SIG-M5 (cell line): Measurements from ENCODE around the gene CCDC83.
"Not testable (repeated sequence)": the region's sequence is repeated elsewhere in the genome, so short reads cannot be mapped to it uniquely, and the experiment has no call there.

Experiments
- DNase-seq: peaks from one replicate; lab custom pipeline; 2025; lab: John Stamatoyannopoulos, UW

Gene CCDC83

DNA sequence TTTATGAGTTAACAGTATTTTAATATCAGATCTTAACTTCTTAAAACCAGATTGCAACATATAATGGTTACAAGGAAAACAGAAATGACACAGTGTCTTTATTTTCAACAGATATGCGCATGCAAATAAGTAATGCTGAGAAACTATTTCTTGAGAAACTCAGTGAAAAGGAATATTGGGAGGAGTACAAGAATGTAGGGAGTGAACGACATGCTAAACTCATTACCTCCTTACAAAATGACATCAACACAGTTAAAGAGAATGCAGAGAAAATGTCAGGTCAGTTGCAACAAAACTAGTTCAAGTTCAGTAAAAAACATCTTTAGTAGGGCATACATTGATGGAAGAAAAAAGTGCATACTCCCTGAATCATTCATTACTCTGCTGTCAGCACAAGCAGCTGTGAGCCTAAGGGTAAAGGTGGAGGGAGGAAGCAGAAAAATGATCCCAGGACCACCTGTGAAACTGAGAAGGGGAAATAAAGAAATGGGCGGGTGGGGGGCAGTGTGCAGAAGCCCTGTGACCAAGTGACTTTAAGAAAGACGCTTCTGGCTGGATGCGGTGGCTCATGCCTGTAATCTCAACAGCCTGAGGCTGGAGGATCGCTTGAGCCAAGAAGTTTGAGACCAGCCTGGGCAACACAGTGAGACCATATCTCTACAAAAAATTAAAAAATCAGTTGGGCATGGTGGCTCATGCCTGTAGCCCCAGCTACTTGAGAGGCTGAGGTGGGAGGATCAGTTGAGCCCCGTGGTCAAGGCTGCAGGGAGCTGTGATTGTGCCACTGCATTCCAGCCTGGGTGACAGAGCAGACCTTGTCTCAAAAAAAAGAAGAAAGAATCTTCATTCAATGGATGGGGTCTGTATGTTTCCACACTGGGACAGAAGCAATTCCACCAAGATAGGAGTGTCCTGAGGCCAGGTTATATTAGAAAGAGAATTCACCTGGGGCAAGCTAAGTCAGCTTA, 31.2 kb downstream of the CCDC83 start:
- no peak for DNase-seq

DNA sequence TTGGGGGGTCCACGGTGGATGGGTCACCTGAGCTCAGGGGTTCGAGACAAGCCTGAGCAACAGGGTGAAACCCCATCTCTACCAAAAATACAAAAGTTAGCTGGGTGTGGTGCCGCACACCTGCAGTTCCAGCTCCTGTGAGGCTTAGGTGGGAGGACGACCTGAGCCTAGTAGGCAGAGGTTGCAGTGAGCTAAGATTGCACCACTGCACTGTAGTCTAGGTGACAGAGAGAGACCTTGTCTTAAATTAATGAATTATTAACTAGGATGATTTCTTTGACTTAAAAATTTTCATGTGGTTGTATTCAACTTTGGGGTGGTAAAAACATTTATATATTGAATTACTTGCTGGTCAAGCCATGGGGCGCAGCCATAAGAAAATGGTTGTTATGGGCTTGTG, 33.9 kb downstream of the CCDC83 start:
- DNase-seq, result no peak

DNA sequence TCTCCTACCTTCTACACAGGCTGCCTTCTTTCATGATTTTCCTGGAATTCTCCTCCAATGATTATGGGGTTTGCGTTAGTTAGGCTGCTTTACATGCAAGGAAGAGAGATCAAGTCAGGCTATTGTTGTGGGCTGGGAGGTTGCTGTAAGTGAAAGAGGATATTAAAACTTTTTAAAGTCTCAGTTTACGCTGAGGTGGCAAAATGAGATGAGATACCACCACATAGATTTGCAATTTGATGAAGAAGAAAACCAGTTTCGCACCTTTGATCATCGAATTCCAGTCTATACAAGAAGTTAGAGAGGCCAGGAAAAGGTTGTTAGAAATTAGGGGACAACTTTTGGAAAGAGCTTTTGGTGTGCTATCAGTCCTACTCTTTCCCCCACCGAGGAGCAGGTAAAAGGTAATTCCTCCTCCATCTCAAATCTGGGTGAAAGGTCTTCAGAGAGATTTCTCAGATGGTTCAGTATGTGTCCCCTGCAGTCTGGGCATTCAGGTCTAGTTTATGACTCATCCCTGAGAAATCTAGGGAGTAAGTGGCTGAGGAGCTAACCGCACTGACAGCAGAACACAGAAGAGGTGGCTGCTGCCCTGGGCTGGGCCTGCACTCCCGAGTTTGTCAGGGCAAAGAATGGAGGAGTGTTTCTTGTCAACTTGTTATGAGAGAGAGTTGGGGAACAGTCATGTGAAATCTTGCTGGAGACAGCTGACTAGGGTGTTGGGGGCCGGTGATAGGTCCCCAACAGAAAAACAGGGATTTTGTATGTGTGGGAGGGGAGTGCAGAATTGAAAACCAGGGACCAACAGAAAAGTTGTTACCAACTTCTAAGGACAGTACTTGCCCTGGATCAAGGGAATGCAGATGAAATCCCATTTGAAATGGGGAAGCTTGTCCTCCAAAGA, 34.7 kb downstream of the CCDC83 start:
- DNase-seq, result no peak

- no peak for DNase-seq
Measured at GRCh38 chr11:85893395-85893794, 38.2 kb downstream of the CCDC83 start.

DNA sequence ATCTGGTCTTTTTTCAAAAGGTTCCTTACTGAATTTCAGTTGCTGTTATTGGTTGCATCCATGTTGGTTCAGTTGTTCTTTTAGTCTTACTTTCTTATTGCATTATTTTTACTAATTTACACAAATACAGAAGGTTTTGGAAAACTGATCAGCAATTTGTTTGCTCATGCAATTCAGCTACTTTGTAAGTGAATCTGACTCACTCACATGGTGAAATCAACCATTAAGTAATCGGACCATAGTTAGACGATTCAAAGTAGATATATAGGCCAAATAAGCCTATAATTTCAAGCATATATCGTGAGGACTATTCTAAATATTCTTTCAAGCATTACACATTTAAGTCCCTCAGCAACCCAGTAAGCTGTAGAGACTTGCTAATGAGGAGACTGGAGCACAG, 41.7 kb downstream of the CCDC83 start:
- DNase-seq, result no peak

DNA sequence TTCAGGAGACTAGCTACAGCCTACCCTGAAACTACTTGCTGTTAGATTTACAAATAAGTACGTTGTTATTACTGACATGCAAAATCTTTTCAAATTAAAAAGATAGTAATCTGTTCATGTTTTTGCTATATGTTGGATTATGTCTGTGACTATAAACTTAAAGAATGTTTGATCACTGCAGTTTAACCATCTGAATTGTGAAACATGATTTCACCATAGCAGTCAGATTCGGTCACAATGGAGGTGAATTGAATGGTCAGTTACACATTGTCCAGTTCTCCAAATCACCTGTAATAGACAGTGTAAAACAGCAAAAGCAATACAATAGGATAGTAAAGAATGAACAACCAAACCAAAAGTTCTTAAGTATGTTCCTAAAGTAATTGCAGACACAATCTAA, 43.3 kb downstream of the CCDC83 start:
- no peak for DNase-seq

DNA sequence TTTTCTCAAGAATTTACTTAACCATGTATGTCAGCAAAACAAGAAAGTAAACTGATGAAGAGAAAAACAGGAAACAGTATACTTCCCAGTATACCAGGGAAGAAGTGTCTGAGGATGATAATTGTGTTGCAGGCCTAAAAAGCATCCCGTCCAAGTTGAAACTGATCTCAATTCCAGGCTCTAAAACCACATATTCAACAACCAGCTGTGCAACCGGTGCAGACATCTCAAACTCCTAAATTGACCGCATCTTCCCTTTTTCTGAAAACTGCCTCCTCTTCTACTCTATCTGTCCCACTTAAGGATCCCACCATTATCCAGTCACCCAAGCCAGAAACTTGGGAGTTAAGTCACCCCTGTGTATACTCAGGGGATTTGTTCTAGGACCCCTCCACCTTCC, 47.2 kb downstream of the CCDC83 start:
- no peak for DNase-seq

DNA sequence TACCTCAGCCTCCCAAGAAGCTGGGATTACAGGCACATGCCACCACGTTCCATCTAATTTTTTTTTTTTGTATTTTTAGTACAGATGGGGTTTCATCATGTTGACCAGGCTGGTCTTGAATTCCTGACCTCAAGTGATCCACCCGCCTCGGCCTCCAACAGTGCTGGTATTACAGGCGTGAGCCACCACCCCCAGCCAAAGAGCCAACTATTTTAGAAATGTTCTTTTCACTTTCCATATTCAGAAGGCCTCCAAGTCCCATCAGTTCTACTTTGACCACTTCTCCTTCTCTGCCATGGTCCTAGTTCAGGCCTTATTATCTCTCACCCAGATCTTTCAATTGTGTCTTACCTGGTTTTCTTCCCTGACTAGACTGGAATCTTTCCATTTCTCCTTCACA, 48.2 kb downstream of the CCDC83 start:
- no peak for DNase-seq

GRCh38 chr11:85903811-85904210, 48.6 kb downstream of the CCDC83 start:
- DNase-seq, result no peak

GRCh38 chr11:85912414-85912813, 57.2 kb downstream of the CCDC83 start:
- DNase-seq, result no peak

DNA sequence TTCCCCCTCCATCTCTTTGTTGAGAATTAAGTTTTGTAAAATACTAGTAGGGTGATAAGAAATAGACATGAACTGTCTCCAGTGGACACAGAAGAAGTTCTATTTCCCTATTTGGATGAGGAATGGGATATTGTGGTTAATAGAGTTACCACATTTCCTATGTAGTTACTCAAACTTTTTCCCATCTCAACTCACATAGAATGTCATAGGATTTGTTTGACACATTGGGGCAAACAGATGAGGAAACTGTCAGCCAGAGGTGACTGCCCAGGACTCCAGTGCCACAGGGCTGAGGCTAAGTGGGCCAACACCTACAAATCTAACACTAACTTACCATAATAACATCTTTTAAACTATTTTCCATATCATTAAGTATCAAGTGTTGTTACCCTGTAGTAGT, 58.3 kb downstream of the CCDC83 start:
- no peak for DNase-seq

DNA sequence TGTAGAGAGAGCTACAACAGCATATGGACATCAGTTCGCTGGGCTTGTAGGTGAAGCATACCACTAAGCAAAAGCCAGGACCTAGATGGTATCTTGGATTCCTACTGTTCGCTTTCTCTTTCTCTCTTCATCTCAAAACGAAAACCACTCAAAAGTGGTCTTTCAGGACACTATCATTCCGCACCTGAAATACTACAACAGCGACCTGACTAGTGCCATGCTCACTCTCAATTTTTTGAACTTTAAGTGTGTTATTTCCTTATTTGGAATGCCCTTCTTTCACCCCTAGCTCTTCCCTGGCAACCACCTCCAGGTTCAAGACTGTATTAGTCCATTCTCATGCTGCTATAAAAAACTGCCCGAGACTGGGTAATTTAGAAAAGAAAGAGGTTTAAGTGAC, 59.2 kb downstream of the CCDC83 start:
- DNase-seq, result no peak

GRCh38 chr11:85918910-85919794, 64.0 kb downstream of the CCDC83 start:
- DNase-seq, result no peak

- DNase-seq, result no peak
Measured at GRCh38 chr11:85922367-85922766, 67.2 kb downstream of the CCDC83 start.

DNA sequence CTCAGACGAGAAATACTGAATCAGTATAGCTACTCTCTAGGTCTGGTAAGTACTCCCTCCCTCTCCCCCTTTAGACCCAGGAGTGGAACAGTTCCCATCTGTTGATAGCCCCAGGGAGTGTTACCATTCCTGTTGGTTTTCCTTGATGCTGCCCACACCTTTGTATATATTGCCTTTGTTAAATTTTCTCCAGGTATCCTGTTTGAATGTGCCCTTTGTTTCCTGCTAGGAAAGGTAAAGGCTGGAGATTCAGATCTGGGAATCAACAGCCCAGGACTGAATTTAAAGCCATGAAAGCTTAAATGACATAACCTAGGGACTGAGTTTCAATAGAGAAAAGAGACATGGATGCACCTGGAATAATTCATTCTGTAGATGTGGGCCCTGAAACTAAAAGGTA, 68.3 kb downstream of the CCDC83 start:
- DNase-seq, result no peak

- not testable (repeated sequence) for DNase-seq
Measured at GRCh38 chr11:85926653-85927214, 71.6 kb downstream of the CCDC83 start.

DNA sequence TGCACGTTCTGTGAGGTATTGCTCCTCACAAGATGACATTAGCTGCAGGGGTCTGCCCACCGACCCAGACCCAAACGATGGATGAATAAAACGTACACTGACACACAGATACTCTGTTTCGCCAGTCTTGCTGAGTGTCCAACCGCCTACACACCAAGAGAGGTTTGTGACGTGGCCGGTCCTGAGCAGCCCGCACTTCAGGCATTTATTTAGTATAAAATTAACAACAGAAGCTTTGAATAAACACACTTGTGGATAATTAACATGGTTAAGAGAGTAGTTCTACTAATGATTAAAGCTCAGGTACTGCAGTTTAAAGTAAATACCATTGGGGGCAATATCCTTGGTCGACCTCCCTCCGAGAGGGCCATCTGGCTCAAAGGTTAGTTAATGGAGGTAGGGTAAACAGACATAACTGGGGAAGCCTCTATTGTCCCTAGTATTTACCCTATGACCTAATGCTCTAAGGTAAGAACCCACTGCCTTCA, 75.7 kb downstream of the CCDC83 start:
- DNase-seq, result no peak

GRCh38 chr11:85934596-85935169, 79.5 kb downstream of the CCDC83 start:
- no peak for DNase-seq

DNA sequence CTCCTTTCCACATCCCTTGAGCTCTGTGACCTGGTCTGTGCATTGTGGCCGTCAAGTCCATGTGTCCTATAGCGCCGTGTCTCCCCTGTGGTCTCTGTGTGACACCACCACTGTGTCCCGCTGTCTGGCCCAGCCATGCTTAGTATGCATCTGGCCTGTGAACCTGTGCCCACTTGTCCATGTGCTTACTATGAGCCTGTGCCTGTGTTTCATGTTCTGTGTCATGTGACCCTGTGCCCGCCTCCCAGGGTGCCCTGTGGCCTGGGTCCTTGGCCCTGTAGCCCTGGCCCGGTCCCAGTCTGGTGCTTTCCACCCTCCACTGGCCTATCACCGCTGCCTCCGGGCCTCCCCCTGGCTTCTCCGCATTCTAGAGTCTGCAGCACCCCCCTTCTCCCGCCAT, 80.6 kb downstream of the CCDC83 start:
- DNase-seq, result no peak

DNA sequence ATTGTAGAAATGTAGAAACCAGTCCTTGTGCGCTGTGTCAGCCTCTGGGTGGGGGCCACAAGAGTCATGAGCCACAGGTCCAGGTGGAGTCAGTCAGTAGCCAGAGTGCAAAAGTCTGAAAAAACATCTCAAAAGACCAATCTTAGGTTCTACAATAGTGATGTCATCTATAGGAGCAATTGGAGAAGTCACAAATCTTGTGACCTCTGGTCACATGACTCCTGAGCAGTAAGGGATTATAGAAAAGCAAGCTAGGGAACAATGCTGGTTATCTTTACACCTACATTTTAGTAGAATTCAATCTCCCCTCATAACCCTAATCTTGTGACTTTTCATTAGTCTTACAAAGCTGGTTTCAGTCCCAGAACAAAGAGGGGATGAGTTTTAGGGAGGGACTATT, 82.7 kb downstream of the CCDC83 start:
- no peak for DNase-seq
